Measurements from ENCODE around the gene ZNF17.
A peak's percentile ranks its signal among the peaks of the same experiment; 100 is the strongest.
"Not testable (repeated sequence)": the region's sequence is repeated elsewhere in the genome, so short reads cannot be mapped to it uniquely, and the experiment has no call there.

Gene ZNF17

GRCh38 chr19:57410877-57411671, at the start of gene ZNF17:
TSS of gene ZNF17 (plus strand) at chr19:57411161. CDS start at chr19:57413616, 2,455 bp downstream.
- H3K4me3 ChIP-seq (replicated peaks; ENCODE audit: low read depth, low read length): peak within 1 kb of the TSS; percentile 95
- no peak for TF ChIP-seq CTCF (IDR thresholded peaks at IDR 0.05; ENCODE audit: low read length, missing control alignments)
- DNase-seq (ENCODE audit: low read depth): peak; percentile 96

- H3K4me3 ChIP-seq (replicated peaks; ENCODE audit: low read depth, low read length): peak overlapping the region; percentile 91
- DNase-seq (ENCODE audit: low read depth): no peak
- TF ChIP-seq CTCF (IDR thresholded peaks at IDR 0.05; ENCODE audit: low read length, missing control alignments): no peak
Measured at GRCh38 chr19:57362419-57362818, 48.5 kb upstream of the ZNF17 start.

- peak; percentile 100 for DNase-seq (ENCODE audit: low read depth)
- peak within 1 kb of the TSS; percentile 91 for H3K4me3 ChIP-seq (replicated peaks; ENCODE audit: low read depth, low read length)
- no peak for TF ChIP-seq CTCF (IDR thresholded peaks at IDR 0.05; ENCODE audit: low read length, missing control alignments)
Measured at GRCh38 chr19:57362997-57363687, 47.8 kb upstream of the ZNF17 start, which contains the start of the genes TRAPPC2B and ZNF547. TSS of gene TRAPPC2B (plus strand) at chr19:57363551. CDS start at chr19:57364834, 1,283 bp downstream. TSS of gene ZNF547 (plus strand) at chr19:57363551. CDS start at chr19:57368556, 5,005 bp downstream.

GRCh38 chr19:57363688-57364181, 47.2 kb upstream of the ZNF17 start:
- H3K4me3 ChIP-seq (replicated peaks; ENCODE audit: low read depth, low read length): peak overlapping the region; percentile 91
- no peak for TF ChIP-seq CTCF (IDR thresholded peaks at IDR 0.05; ENCODE audit: low read length, missing control alignments)

GRCh38 chr19:57366776-57367175, 44.2 kb upstream of the ZNF17 start:
- TF ChIP-seq CTCF (IDR thresholded peaks at IDR 0.05; ENCODE audit: low read length, missing control alignments): no peak
- DNase-seq (ENCODE audit: low read depth): no peak
- H3K4me3 ChIP-seq (replicated peaks; ENCODE audit: low read depth, low read length): no peak overlapping the region

More at GRCh38 chr19:57363688-57364181, 47.2 kb upstream of the ZNF17 start:
- DNase-seq (ENCODE audit: low read depth): peak; percentile 21

- DNase-seq (ENCODE audit: low read depth): no peak
- no peak for TF ChIP-seq CTCF (IDR thresholded peaks at IDR 0.05; ENCODE audit: low read length, missing control alignments)
- no peak overlapping the region for H3K4me3 ChIP-seq (replicated peaks; ENCODE audit: low read depth, low read length)
Measured at GRCh38 chr19:57374179-57374578, 36.8 kb upstream of the ZNF17 start.

- H3K4me3 ChIP-seq (replicated peaks; ENCODE audit: low read depth, low read length); DNase-seq (ENCODE audit: low read depth): not testable (repeated sequence)
Measured at GRCh38 chr19:57374647-57375046, 36.3 kb upstream of the ZNF17 start.
